ENCODE results near the gene ZNF618.
A peak's percentile ranks its signal among the peaks of the same experiment; 100 is the strongest.
"Not testable (repeated sequence)": the region's sequence is repeated elsewhere in the genome, so short reads cannot be mapped to it uniquely, and the experiment has no call there.

ZNF618 gene

GRCh38 chr9:114069476-114070187 lies 193.5 kb downstream of the ZNF618 start:
- FAIRE-seq: no peak

GRCh38 chr9:114070188-114071103 lies 194.3 kb downstream of the ZNF618 start:
- no peak for FAIRE-seq

- FAIRE-seq: no peak
These were observed 195.2 kb downstream of the ZNF618 start for GRCh38 chr9:114071197-114071795.

GRCh38 chr9:114072184-114073140 lies 196.4 kb downstream of the ZNF618 start:
- no peak for FAIRE-seq

GRCh38 chr9:114075602-114076001 lies 199.5 kb downstream of the ZNF618 start:
- FAIRE-seq: no peak

- no peak for FAIRE-seq
These were observed 200.4 kb downstream of the ZNF618 start for GRCh38 chr9:114076237-114077161.

GRCh38 chr9:114077162-114077837 lies 201.2 kb downstream of the ZNF618 start:
- no peak for FAIRE-seq

GRCh38 chr9:114078021-114078780 lies 202.1 kb downstream of the ZNF618 start, which contains the start of gene AMBP:
AMBP (minus strand) TSS chr9:114078300; CDS start chr9:114078209, 91 bp downstream.
- no peak for FAIRE-seq

- FAIRE-seq: no peak
These were observed 202.7 kb downstream of the ZNF618 start for GRCh38 chr9:114078781-114079156.

- no peak for FAIRE-seq
These were observed 204.2 kb downstream of the ZNF618 start for GRCh38 chr9:114080195-114080772.

- peak; percentile 95 for FAIRE-seq
These were observed 204.8 kb downstream of the ZNF618 start for GRCh38 chr9:114080773-114081440.

- no peak for FAIRE-seq
These were observed 205.4 kb downstream of the ZNF618 start for GRCh38 chr9:114081441-114082016.

- peak; percentile 60 for FAIRE-seq
These were observed 206.1 kb downstream of the ZNF618 start for GRCh38 chr9:114082017-114082762.

- FAIRE-seq: not testable (repeated sequence)
These were observed 206.8 kb downstream of the ZNF618 start for GRCh38 chr9:114082763-114083412.

GRCh38 chr9:114083666-114084065 lies 207.6 kb downstream of the ZNF618 start:
- FAIRE-seq: no peak

- no peak for FAIRE-seq
These were observed 208.4 kb downstream of the ZNF618 start for GRCh38 chr9:114084282-114085073.
